Measurements from ENCODE around the gene FOXN1.

The FOXN1 gene

GRCh38 chr17:28509789-28510188, 3.6 kb downstream of the FOXN1 start:
- no peak for DNase-seq (ENCODE audit: insufficient read length, low spot score)
- no peak for TF ChIP-seq PAX5 (IDR thresholded peaks at IDR 0.05; ENCODE audit: insufficient read depth, low read length, severe bottlenecking)
- no peak for TF ChIP-seq SPI1 (IDR thresholded peaks at IDR 0.05; ENCODE audit: low read depth, low read length)
- TF ChIP-seq POU2F2 (IDR thresholded peaks at IDR 0.05; ENCODE audit: low read depth, low read length): no peak
- TF ChIP-seq POLR2A (IDR thresholded peaks at IDR 0.05; ENCODE audit: low read depth, low read length): no peak
- TF ChIP-seq POLR2AphosphoS5 (IDR thresholded peaks at IDR 0.05; ENCODE audit: low read depth, low read length): no peak
- no peak for TF ChIP-seq TAF1 (IDR thresholded peaks at IDR 0.05; ENCODE audit: low read depth, low read length)
- no peak for FAIRE-seq

GRCh38 chr17:28511858-28512461, 5.8 kb downstream of the FOXN1 start:
- TF ChIP-seq POU2F2 (IDR thresholded peaks at IDR 0.05; ENCODE audit: low read depth, low read length) (no peak), TAF1 (IDR thresholded peaks at IDR 0.05; ENCODE audit: low read depth, low read length) (no peak), SPI1 (IDR thresholded peaks at IDR 0.05; ENCODE audit: low read depth, low read length) (no peak), POLR2A (IDR thresholded peaks at IDR 0.05; ENCODE audit: low read depth, low read length) (no peak), POLR2AphosphoS5 (IDR thresholded peaks at IDR 0.05; ENCODE audit: low read depth, low read length) (no peak), PAX5 (IDR thresholded peaks at IDR 0.05; ENCODE audit: insufficient read depth, low read length, severe bottlenecking) (no peak)
- DNase-seq (ENCODE audit: insufficient read length, low spot score) (no peak), FAIRE-seq (no peak)

GRCh38 chr17:28513476-28513875, 7.3 kb downstream of the FOXN1 start:
- DNase-seq (ENCODE audit: insufficient read length, low spot score): no peak
- FAIRE-seq: no peak
- TF ChIP-seq PAX5 (IDR thresholded peaks at IDR 0.05; ENCODE audit: insufficient read depth, low read length, severe bottlenecking) (no peak), POU2F2 (IDR thresholded peaks at IDR 0.05; ENCODE audit: low read depth, low read length) (no peak), POLR2AphosphoS5 (IDR thresholded peaks at IDR 0.05; ENCODE audit: low read depth, low read length) (no peak), POLR2A (IDR thresholded peaks at IDR 0.05; ENCODE audit: low read depth, low read length) (no peak), TAF1 (IDR thresholded peaks at IDR 0.05; ENCODE audit: low read depth, low read length) (no peak), SPI1 (IDR thresholded peaks at IDR 0.05; ENCODE audit: low read depth, low read length) (no peak)

GRCh38 chr17:28514561-28515002, 8.4 kb downstream of the FOXN1 start:
- DNase-seq (ENCODE audit: insufficient read length, low spot score): no peak
- FAIRE-seq: no peak

GRCh38 chr17:28515518-28515917, 9.4 kb downstream of the FOXN1 start:
- TF ChIP-seq PAX5 (IDR thresholded peaks at IDR 0.05; ENCODE audit: insufficient read depth, low read length, severe bottlenecking): no peak
- TF ChIP-seq TAF1 (IDR thresholded peaks at IDR 0.05; ENCODE audit: low read depth, low read length): no peak
- no peak for TF ChIP-seq POU2F2 (IDR thresholded peaks at IDR 0.05; ENCODE audit: low read depth, low read length)
- TF ChIP-seq POLR2AphosphoS5 (IDR thresholded peaks at IDR 0.05; ENCODE audit: low read depth, low read length): no peak
- TF ChIP-seq SPI1 (IDR thresholded peaks at IDR 0.05; ENCODE audit: low read depth, low read length): no peak
- TF ChIP-seq POLR2A (IDR thresholded peaks at IDR 0.05; ENCODE audit: low read depth, low read length): no peak
- no peak for DNase-seq (ENCODE audit: insufficient read length, low spot score)
- no peak for FAIRE-seq

More at GRCh38 chr17:28514561-28515002, 8.4 kb downstream of the FOXN1 start:
- no peak for TF ChIP-seq PAX5 (IDR thresholded peaks at IDR 0.05; ENCODE audit: insufficient read depth, low read length, severe bottlenecking)
- TF ChIP-seq SPI1 (IDR thresholded peaks at IDR 0.05; ENCODE audit: low read depth, low read length): no peak

- DNase-seq (ENCODE audit: insufficient read length, low spot score) (no peak), FAIRE-seq (no peak)
- TF ChIP-seq POU2F2 (IDR thresholded peaks at IDR 0.05; ENCODE audit: low read depth, low read length) (no peak), TAF1 (IDR thresholded peaks at IDR 0.05; ENCODE audit: low read depth, low read length) (no peak), PAX5 (IDR thresholded peaks at IDR 0.05; ENCODE audit: insufficient read depth, low read length, severe bottlenecking) (no peak), POLR2AphosphoS5 (IDR thresholded peaks at IDR 0.05; ENCODE audit: low read depth, low read length) (no peak), POLR2A (IDR thresholded peaks at IDR 0.05; ENCODE audit: low read depth, low read length) (no peak), SPI1 (IDR thresholded peaks at IDR 0.05; ENCODE audit: low read depth, low read length) (peak; percentile 96)
Observed at GRCh38 chr17:28518132-28518531, 12.0 kb downstream of the FOXN1 start.

- no peak for FAIRE-seq
- TF ChIP-seq SPI1 (IDR thresholded peaks at IDR 0.05; ENCODE audit: low read depth, low read length): no peak
- no peak for TF ChIP-seq POLR2A (IDR thresholded peaks at IDR 0.05; ENCODE audit: low read depth, low read length)
- TF ChIP-seq POU2F2 (IDR thresholded peaks at IDR 0.05; ENCODE audit: low read depth, low read length): no peak
- no peak for TF ChIP-seq PAX5 (IDR thresholded peaks at IDR 0.05; ENCODE audit: insufficient read depth, low read length, severe bottlenecking)
- TF ChIP-seq TAF1 (IDR thresholded peaks at IDR 0.05; ENCODE audit: low read depth, low read length): no peak
- TF ChIP-seq POLR2AphosphoS5 (IDR thresholded peaks at IDR 0.05; ENCODE audit: low read depth, low read length): no peak
Observed at GRCh38 chr17:28518578-28518977, 12.4 kb downstream of the FOXN1 start.

GRCh38 chr17:28519236-28519635, 13.1 kb downstream of the FOXN1 start:
- DNase-seq (ENCODE audit: insufficient read length, low spot score) (no peak), FAIRE-seq (no peak)
- no peak for TF ChIP-seq SPI1 (IDR thresholded peaks at IDR 0.05; ENCODE audit: low read depth, low read length)
- TF ChIP-seq POLR2A (IDR thresholded peaks at IDR 0.05; ENCODE audit: low read depth, low read length): no peak
- no peak for TF ChIP-seq POLR2AphosphoS5 (IDR thresholded peaks at IDR 0.05; ENCODE audit: low read depth, low read length)
- TF ChIP-seq PAX5 (IDR thresholded peaks at IDR 0.05; ENCODE audit: insufficient read depth, low read length, severe bottlenecking): no peak
- no peak for TF ChIP-seq TAF1 (IDR thresholded peaks at IDR 0.05; ENCODE audit: low read depth, low read length)
- TF ChIP-seq POU2F2 (IDR thresholded peaks at IDR 0.05; ENCODE audit: low read depth, low read length): no peak

More at GRCh38 chr17:28518578-28518977, 12.4 kb downstream of the FOXN1 start:
- no peak for DNase-seq (ENCODE audit: insufficient read length, low spot score)

- TF ChIP-seq SPI1 (IDR thresholded peaks at IDR 0.05; ENCODE audit: low read depth, low read length): no peak
- TF ChIP-seq PAX5 (IDR thresholded peaks at IDR 0.05; ENCODE audit: insufficient read depth, low read length, severe bottlenecking): no peak
- no peak for TF ChIP-seq POU2F2 (IDR thresholded peaks at IDR 0.05; ENCODE audit: low read depth, low read length)
- TF ChIP-seq TAF1 (IDR thresholded peaks at IDR 0.05; ENCODE audit: low read depth, low read length): no peak
- no peak for TF ChIP-seq POLR2A (IDR thresholded peaks at IDR 0.05; ENCODE audit: low read depth, low read length)
- TF ChIP-seq POLR2AphosphoS5 (IDR thresholded peaks at IDR 0.05; ENCODE audit: low read depth, low read length): no peak
- FAIRE-seq (no peak), DNase-seq (ENCODE audit: insufficient read length, low spot score) (no peak)
Observed at GRCh38 chr17:28520687-28521086, 14.5 kb downstream of the FOXN1 start.

All from GM12891 (cell line).